SU-DHL-6 (cell line): ENCODE measurements around the gene RNF31.

Experiments
- H2AFZ ChIP-seq: fragments of 200-600 bp; sonication (generic); 2 replicates; pipeline ENCODE4 v1.6.1; 2014; ENCODE audit warnings: low read depth, mild to moderate bottlenecking, moderate library complexity, mixed read lengths, antibody characterized with exemption, low read length; ENCODE audit not compliant: severe bottlenecking
- H3F3A ChIP-seq: fragments of 200-600 bp; shearing (Covaris generic); 2 replicates; pipeline ENCODE4 v1.6.0; 2016; ENCODE audit warnings: antibody characterized with exemption, mild to moderate bottlenecking; ENCODE audit not compliant: insufficient read depth
- H3K27ac ChIP-seq: fragments of 200-600 bp; sonication (generic); 2 replicates; pipeline ENCODE4 v1.5.1; 2016; ENCODE audit warnings: low read depth, mild to moderate bottlenecking, low read length, moderate library complexity, mixed read lengths
- H3K27me3 ChIP-seq: fragments of 200-600 bp; sonication (generic), shearing (Covaris generic); 2 replicates; pipeline ENCODE4 v1.6.0; 2014; ENCODE audit warnings: mild to moderate bottlenecking, low read length
- H3K36me3 ChIP-seq: fragments of 200-600 bp; sonication (generic); 2 replicates; pipeline ENCODE4 v1.6.1; 2014; ENCODE audit warnings: mild to moderate bottlenecking, low read length, mixed read lengths
- H3K4me2 ChIP-seq: fragments of 300-600, 200-600 bp; shearing (Covaris generic), sonication (generic); 2 replicates; pipeline ENCODE4 v1.6.0; 2014; ENCODE audit warnings: low read length, low read depth, mild to moderate bottlenecking; ENCODE audit not compliant: poor library complexity, severe bottlenecking
- H3K4me3 ChIP-seq: fragments of 200-600 bp; sonication (generic); 2 replicates; pipeline ENCODE4 v1.5.1; 2014; ENCODE audit warnings: antibody characterized with exemption, low read length, mild to moderate bottlenecking, mixed read lengths; ENCODE audit not compliant: insufficient read depth, poor library complexity, severe bottlenecking
- H3K79me2 ChIP-seq: fragments of 200-600 bp; sonication (generic); 2 replicates; pipeline ENCODE4 v1.6.1; 2014; ENCODE audit warnings: mild to moderate bottlenecking, low read length, moderate library complexity; ENCODE audit not compliant: insufficient read depth
- H3K9ac ChIP-seq: fragments of 200-600 bp; sonication (generic); 2 replicates; pipeline ENCODE4 v1.7.0; 2014; ENCODE audit warnings: mild to moderate bottlenecking, low read length
- H3K9me2 ChIP-seq: fragments of 200-600 bp; sonication (generic); replicated peaks from 2 replicates; pipeline ENCODE4 v1.6.1; 2014; ENCODE audit warnings: low read length; ENCODE audit not compliant: insufficient read depth
- H3K9me3 ChIP-seq: fragments of 200-600 bp; sonication (generic); 2 replicates; pipeline ENCODE4 v1.6.1; 2014; ENCODE audit warnings: low read length, mixed read lengths; ENCODE audit not compliant: insufficient read depth
- H4K20me1 ChIP-seq: fragments of 200-600 bp; sonication (generic); 2 replicates; pipeline ENCODE4 v1.6.1; 2014; ENCODE audit warnings: low read depth, mild to moderate bottlenecking, antibody characterized with exemption, low read length, moderate library complexity, mixed read lengths
- EZH2phosphoT487 ChIP-seq: fragments of 200-600 bp; sonication (generic), shearing (Covaris generic); conservative IDR thresholded peaks from 2 replicates; pipeline ENCODE4 v1.6.1; 2018; ENCODE audit warnings: mild to moderate bottlenecking, antibody characterized with exemption, low read length, moderate library complexity, mixed read lengths
- TF ChIP-seq, protein P1 (sequence below): fragments of 200-600 bp; sonication (generic); IDR thresholded peaks from one replicate; pipeline ENCODE4 v1.5.1; 2017; ENCODE audit warnings: antibody characterized with exemption, mild to moderate bottlenecking, low read length, moderate library complexity; ENCODE audit not compliant: insufficient read depth, poor library complexity, severe bottlenecking

Gene RNF31

DNA sequence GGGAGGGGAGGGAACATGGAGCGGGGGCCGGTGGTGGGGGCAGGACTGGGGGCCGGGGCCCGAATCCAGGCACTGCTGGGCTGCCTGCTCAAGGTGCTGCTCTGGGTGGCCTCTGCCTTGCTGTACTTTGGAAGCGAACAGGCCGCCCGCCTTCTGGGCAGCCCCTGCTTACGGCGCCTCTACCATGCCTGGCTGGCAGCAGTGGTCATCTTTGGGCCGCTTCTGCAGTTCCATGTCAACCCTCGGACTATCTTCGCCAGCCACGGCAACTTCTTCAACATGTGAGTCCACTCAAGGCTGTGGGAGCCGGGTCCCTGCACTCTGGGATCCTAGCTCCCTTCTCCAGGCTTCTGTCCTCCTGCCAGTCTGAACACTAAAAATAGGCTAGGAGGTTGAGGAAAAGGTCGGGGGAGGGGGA, 15.7 kb upstream of the RNF31 start:
- no peaks in the 10 kb centered on the region for H3K9me3 ChIP-seq
- no peak for TF ChIP-seq EZH2phosphoT487
- TF ChIP-seq, protein P1, sequence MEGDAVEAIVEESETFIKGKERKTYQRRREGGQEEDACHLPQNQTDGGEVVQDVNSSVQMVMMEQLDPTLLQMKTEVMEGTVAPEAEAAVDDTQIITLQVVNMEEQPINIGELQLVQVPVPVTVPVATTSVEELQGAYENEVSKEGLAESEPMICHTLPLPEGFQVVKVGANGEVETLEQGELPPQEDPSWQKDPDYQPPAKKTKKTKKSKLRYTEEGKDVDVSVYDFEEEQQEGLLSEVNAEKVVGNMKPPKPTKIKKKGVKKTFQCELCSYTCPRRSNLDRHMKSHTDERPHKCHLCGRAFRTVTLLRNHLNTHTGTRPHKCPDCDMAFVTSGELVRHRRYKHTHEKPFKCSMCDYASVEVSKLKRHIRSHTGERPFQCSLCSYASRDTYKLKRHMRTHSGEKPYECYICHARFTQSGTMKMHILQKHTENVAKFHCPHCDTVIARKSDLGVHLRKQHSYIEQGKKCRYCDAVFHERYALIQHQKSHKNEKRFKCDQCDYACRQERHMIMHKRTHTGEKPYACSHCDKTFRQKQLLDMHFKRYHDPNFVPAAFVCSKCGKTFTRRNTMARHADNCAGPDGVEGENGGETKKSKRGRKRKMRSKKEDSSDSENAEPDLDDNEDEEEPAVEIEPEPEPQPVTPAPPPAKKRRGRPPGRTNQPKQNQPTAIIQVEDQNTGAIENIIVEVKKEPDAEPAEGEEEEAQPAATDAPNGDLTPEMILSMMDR: no peak
- H3K9me2 ChIP-seq: no peaks in the 10 kb centered on the region
- H3K79me2 ChIP-seq: no peaks in the 10 kb centered on the region
- no peak overlapping the region for H3K9ac ChIP-seq
- H3K27me3 ChIP-seq: no peaks in the 10 kb centered on the region
- no peak overlapping the region for H2AFZ ChIP-seq
- peaks cover 6% of the 10 kb centered on the region for H3F3A ChIP-seq
- H3K36me3 ChIP-seq: no peaks in the 10 kb centered on the region
- no peak overlapping the region for H3K4me2 ChIP-seq
- no peaks in the 10 kb centered on the region for H4K20me1 ChIP-seq
- no peak overlapping the region for H3K27ac ChIP-seq
- no peak overlapping the region for H3K4me3 ChIP-seq

DNA sequence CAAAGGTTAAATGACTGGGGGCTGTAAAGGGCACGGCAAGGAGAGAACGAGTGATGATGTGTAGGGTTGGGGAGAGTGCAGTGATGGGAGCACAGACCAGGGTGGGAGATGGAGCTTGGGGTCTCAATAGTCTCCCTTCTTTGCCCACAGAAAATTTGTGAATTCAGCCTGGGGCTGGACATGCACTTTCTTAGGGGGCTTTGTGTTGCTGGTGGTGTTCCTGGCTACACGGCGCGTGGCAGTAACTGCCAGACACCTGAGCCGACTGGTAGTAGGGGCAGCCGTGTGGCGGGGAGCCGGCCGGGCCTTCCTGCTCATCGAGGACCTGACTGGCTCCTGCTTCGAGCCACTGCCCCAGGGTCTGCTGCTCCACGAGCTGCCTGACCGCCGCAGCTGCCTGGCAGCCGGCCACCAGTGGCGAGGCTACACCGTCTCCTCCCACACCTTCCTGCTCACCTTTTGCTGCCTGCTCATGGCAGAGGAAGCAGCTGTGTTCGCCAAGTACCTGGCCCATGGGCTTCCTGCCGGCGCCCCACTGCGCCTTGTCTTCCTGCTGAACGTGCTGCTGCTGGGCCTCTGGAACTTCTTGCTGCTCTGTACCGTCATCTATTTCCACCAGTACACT, 15.1 kb upstream of the RNF31 start:
- no peaks in the 10 kb centered on the region for H4K20me1 ChIP-seq
- no peak overlapping the region for H2AFZ ChIP-seq
- TF ChIP-seq, protein P1: no peak
- no peak for TF ChIP-seq EZH2phosphoT487
- H3K4me3 ChIP-seq: no peak overlapping the region
- no peak overlapping the region for H3K4me2 ChIP-seq
- H3K27ac ChIP-seq: no peak overlapping the region
- H3K9me2 ChIP-seq: no peaks in the 10 kb centered on the region
- no peak overlapping the region for H3K9ac ChIP-seq
- H3K36me3 ChIP-seq: no peaks in the 10 kb centered on the region
- H3K79me2 ChIP-seq: no peaks in the 10 kb centered on the region
- no peaks in the 10 kb centered on the region for H3K9me3 ChIP-seq
- peaks cover 12% of the 10 kb centered on the region for H3F3A ChIP-seq
- no peaks in the 10 kb centered on the region for H3K27me3 ChIP-seq

DNA sequence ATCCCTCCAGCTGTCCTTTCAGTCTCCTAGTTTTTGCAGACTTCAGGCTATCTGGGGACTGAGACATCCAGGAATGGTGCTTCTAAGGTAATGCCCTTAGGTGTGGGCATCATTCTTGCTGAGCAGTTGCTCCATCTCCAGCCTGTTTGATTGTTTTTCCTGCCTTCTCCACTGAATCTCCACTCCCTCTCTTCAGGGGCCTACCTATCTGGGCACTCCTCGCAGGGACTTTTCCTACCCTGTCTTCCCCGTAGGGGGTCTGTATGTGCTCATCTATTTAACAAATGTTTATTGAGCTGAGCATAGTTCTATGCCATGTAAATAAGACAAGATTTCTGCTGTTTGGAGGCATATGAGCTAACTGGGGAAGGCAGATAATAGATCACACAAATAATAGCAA, 14.3 kb upstream of the RNF31 start:
- Histone ChIP-seq H3K36me3 (no peaks in the 10 kb centered on the region), H3K9me3 (no peaks in the 10 kb centered on the region), H3K9me2 (no peaks in the 10 kb centered on the region), H2AFZ (no peak overlapping the region), H3K9ac (no peak overlapping the region), H3K27me3 (no peaks in the 10 kb centered on the region), H3K27ac (no peak overlapping the region), H3K79me2 (no peaks in the 10 kb centered on the region), H3K4me3 (no peak overlapping the region), H3K4me2 (no peak overlapping the region), H4K20me1 (no peaks in the 10 kb centered on the region), H3F3A (peaks cover 17% of the 10 kb centered on the region)
- TF ChIP-seq EZH2phosphoT487: no peak
- TF ChIP-seq, protein P1: no peak
